Measurements from ENCODE around the gene EIF3A. TPM values are rescaled to one million over a fixed set of nuclear protein-coding genes. Genes with fewer than 3 reads are reported as not detected.

EIF3A gene
- total RNA-seq, 6 experiments from 2014 or later: 41.6 to 69.5 (median 57.4) TPM

DNA sequence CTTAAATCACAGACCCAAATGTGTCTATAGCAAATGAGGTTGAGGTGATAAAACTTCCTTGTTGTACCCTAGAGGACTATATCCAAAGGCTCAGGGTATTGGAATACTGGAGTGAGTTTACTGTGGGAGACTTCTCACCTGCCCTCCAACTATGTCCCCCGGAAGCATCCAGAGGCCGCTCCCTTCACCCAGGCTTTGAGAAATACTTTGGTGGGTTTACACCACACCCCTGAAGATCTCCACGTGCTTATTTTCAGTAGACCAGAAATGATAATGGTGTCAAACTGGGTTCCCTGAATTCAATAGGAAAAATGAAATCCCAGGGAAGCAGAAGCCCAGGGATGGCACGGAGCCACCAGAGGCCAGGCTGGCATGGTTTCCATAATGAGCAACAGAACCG is 82.4 kb downstream of the EIF3A start:
- Histone ChIP-seq H3K4me3 (no peak overlapping the region), H3K4me1 (peaks cover 0 to 3% (median 0%) of the 10 kb centered on the region in 4 donors), H3K27ac (no peak overlapping the region), H3K36me3 (no peaks in the 10 kb centered on the region), H3K9me3 (no peaks in the 10 kb centered on the region), H3K27me3 (no peaks in the 10 kb centered on the region)
- DNase-seq (no peak), ATAC-seq (no peak)
- intact Hi-C loops (cut with DNase I): no loop called here
- whole genome bisulfite sequencing (ENCODE audit: insufficient coverage, low coverage, low lambda C conversion rate, missing lambda C conversion rate): 50% methylated on average over 2 of the region's 5 CpGs
- no peak for TF ChIP-seq POLR2A (IDR thresholded peaks at IDR 0.05)
- TF ChIP-seq, protein P1, sequence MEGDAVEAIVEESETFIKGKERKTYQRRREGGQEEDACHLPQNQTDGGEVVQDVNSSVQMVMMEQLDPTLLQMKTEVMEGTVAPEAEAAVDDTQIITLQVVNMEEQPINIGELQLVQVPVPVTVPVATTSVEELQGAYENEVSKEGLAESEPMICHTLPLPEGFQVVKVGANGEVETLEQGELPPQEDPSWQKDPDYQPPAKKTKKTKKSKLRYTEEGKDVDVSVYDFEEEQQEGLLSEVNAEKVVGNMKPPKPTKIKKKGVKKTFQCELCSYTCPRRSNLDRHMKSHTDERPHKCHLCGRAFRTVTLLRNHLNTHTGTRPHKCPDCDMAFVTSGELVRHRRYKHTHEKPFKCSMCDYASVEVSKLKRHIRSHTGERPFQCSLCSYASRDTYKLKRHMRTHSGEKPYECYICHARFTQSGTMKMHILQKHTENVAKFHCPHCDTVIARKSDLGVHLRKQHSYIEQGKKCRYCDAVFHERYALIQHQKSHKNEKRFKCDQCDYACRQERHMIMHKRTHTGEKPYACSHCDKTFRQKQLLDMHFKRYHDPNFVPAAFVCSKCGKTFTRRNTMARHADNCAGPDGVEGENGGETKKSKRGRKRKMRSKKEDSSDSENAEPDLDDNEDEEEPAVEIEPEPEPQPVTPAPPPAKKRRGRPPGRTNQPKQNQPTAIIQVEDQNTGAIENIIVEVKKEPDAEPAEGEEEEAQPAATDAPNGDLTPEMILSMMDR (IDR thresholded peaks at IDR 0.05): no peak

DNA sequence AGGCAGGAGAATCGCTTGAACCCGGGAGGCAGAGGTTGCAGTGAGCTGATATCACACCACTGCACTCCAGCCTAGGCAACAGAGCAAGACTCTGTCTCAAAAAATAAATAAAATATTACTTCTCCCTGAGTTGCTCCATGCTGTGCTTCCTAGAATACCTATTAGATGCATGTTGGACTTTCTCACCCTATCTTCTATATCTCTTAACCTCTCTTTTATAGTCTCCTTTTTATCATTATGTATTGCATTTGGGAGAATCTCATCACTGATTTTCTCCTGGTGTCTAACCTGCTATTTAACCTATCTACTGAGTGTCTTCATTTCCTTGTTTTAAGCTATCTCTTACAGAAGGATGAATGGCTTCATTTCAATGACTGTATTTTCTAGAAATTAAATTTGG is 83.2 kb downstream of the EIF3A start:
- Histone ChIP-seq H3K27ac (no peak overlapping the region), H3K4me3 (no peak overlapping the region), H3K27me3 (no peaks in the 10 kb centered on the region), H3K36me3 (no peaks in the 10 kb centered on the region), H3K4me1 (peaks cover 0 to 3% (median 0%) of the 10 kb centered on the region in 4 donors), H3K9me3 (no peaks in the 10 kb centered on the region)
- no peak for ATAC-seq
- 70% methylated on average over 2 of the region's 2 CpGs for WGBS (ENCODE audit: insufficient coverage, low coverage, low lambda C conversion rate, missing lambda C conversion rate)
- no peak for DNase-seq
- TF ChIP-seq POLR2A (IDR thresholded peaks at IDR 0.05): no peak
- TF ChIP-seq, protein P1 (IDR thresholded peaks at IDR 0.05): no peak
- intact Hi-C loops (cut with DNase I): no loop called here

DNA sequence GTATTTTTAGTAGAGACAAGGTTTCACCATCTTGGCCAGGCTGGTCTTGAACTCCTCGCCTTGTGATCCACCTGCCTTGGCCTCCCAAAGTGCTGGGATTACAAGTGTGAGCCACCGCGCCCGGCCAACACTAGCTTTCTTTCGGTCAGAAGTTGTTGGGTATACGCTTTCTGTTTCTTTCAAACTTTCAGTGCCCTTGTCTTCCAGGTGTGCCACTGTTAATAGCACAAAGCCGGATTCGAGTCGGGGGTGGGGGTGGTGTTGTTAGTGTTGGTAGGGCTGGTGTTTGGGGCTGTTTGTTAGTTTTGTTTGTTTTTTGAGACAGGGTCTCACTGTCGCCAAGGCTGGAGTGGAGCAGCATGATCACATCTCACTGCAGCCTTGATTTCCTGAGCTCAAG is 84.9 kb downstream of the EIF3A start:
- ATAC-seq (no peak), DNase-seq (no peak)
- Histone ChIP-seq H3K4me1 (peaks cover 0 to 2% (median 0%) of the 10 kb centered on the region in 4 donors), H3K27me3 (no peaks in the 10 kb centered on the region), H3K4me3 (no peak overlapping the region), H3K27ac (no peak overlapping the region), H3K9me3 (no peaks in the 10 kb centered on the region), H3K36me3 (no peaks in the 10 kb centered on the region)
- no peak for TF ChIP-seq POLR2A (IDR thresholded peaks at IDR 0.05)
- TF ChIP-seq, protein P1 (IDR thresholded peaks at IDR 0.05): no peak
- intact Hi-C loops (cut with DNase I): no loop called here
- 63% methylated on average over 4 of the region's 10 CpGs for WGBS (ENCODE audit: insufficient coverage, low coverage, low lambda C conversion rate, missing lambda C conversion rate)

DNA sequence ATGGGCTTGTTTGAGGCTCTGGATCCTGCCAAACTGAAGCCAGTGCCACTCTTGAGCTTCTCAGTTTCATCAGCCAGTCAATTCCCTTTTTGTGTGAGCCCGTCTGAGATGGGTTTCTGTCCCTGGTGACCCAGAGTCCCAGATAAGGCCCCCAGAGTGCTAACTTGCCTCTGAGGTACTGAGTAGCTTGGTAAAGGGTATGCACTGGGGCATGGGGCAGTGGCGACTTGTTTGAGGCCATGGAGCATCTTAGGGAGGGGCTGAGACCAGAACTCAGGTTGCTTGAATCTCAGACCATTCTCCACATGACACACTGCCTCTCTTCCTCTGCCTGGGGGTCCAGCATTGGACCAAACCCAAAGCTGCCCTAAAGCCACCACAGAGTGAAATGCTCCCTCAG is 86.3 kb downstream of the EIF3A start:
- DNase-seq (no peak), ATAC-seq (no peak)
- Histone ChIP-seq H3K4me3 (no peak overlapping the region), H3K27me3 (no peaks in the 10 kb centered on the region), H3K36me3 (no peaks in the 10 kb centered on the region), H3K4me1 (no peaks in the 10 kb centered on the region), H3K27ac (no peak overlapping the region), H3K9me3 (no peaks in the 10 kb centered on the region)
- no peak for TF ChIP-seq POLR2A (IDR thresholded peaks at IDR 0.05)
- TF ChIP-seq, protein P1 (IDR thresholded peaks at IDR 0.05): no peak
- intact Hi-C loops (cut with DNase I): no loop called here
- no CpG with 5 or more reads among the region's 2 CpGs for WGBS (ENCODE audit: insufficient coverage, low coverage, low lambda C conversion rate, missing lambda C conversion rate)

DNA sequence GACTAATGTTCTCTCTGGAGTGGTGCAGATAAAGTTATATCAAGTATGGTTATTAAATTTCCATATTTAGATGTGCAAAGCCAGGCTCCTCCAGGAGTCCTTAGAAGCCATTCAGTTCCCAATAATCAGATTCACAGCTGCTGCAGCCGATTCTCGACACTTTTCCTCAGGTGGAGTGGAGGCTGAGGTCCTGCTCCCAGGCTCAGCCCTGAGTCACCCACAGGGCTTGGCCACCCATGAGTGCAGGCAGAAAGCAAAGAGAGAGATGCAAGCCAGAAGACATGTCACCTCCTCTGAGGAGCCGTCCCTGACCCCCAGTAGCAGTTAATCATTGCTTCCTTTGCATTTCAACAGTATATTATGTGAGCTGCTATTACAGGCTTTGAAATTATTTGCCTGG is 87.4 kb downstream of the EIF3A start:
- 100% methylated on average over 2 of the region's 3 CpGs for whole genome bisulfite sequencing (ENCODE audit: insufficient coverage, low coverage, low lambda C conversion rate, missing lambda C conversion rate)

More for the DNA sequence above, 87.4 kb downstream of the EIF3A start:
- ATAC-seq (no peak), DNase-seq (no peak)
- Histone ChIP-seq H3K4me3 (no peak overlapping the region), H3K9me3 (no peaks in the 10 kb centered on the region), H3K36me3 (no peaks in the 10 kb centered on the region), H3K4me1 (no peaks in the 10 kb centered on the region), H3K27ac (no peak overlapping the region), H3K27me3 (no peaks in the 10 kb centered on the region)
- intact Hi-C loops (cut with DNase I): no loop called here
- TF ChIP-seq, protein P1 (IDR thresholded peaks at IDR 0.05): no peak
- no peak for TF ChIP-seq POLR2A (IDR thresholded peaks at IDR 0.05)
